D721Med (cell line): Measurements from ENCODE around the gene PSME3IP1.

Experiments used
- DNase-seq: peaks from one replicate; pipeline ENCODE4 v3.0.0; 2011; ENCODE audit warnings: low spot score; ENCODE audit not compliant: insufficient read length
- FAIRE-seq: peaks from 2 replicates; lab custom pipeline; 2011; peaks lifted over from hg19 to GRCh38; lab: Jason Lieb, UNC
- TF ChIP-seq, protein P1 (sequence below): IDR thresholded peaks from 2 replicates; pipeline ENCODE4 v1.5.1; 2012; ENCODE audit warnings: mild to moderate bottlenecking, control low read depth; ENCODE audit not compliant: insufficient read depth; ENCODE audit errors: missing control alignments

The PSME3IP1 gene

DNA sequence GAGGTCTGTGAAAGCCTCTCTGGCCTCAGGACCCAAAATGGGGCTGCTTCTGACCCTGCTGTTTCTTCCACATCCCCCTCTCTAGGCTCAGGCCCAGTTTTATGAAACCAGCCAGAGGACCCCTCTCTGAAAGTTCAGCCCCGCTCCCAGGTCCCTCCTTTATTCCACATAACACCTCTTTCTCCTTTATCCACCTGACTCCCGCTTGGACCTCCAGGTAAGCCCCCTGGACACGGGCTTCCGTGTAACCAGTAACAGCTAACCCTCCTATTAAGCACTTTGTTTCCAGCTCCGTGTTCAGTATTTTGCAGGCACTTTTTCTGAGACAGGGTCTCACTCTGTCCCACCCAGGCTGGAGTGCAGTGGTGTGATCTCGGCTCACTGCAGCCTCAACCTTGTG, 37.4 kb downstream of the PSME3IP1 start:
- no peak for FAIRE-seq
- no peak for DNase-seq

GRCh38 chr16:57147381-57148221, 38.2 kb downstream of the PSME3IP1 start:
- DNase-seq (no peak), FAIRE-seq (no peak)
- TF ChIP-seq, protein P1, sequence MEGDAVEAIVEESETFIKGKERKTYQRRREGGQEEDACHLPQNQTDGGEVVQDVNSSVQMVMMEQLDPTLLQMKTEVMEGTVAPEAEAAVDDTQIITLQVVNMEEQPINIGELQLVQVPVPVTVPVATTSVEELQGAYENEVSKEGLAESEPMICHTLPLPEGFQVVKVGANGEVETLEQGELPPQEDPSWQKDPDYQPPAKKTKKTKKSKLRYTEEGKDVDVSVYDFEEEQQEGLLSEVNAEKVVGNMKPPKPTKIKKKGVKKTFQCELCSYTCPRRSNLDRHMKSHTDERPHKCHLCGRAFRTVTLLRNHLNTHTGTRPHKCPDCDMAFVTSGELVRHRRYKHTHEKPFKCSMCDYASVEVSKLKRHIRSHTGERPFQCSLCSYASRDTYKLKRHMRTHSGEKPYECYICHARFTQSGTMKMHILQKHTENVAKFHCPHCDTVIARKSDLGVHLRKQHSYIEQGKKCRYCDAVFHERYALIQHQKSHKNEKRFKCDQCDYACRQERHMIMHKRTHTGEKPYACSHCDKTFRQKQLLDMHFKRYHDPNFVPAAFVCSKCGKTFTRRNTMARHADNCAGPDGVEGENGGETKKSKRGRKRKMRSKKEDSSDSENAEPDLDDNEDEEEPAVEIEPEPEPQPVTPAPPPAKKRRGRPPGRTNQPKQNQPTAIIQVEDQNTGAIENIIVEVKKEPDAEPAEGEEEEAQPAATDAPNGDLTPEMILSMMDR, result no peak

More for the DNA sequence above, 37.4 kb downstream of the PSME3IP1 start:
- TF ChIP-seq, protein P1, result no peak

GRCh38 chr16:57146735-57147134, 39.1 kb downstream of the PSME3IP1 start:
- TF ChIP-seq, protein P1, result no peak
- no peak for FAIRE-seq
- DNase-seq, result no peak

GRCh38 chr16:57146040-57146647, 39.7 kb downstream of the PSME3IP1 start:
- DNase-seq, result no peak

DNA sequence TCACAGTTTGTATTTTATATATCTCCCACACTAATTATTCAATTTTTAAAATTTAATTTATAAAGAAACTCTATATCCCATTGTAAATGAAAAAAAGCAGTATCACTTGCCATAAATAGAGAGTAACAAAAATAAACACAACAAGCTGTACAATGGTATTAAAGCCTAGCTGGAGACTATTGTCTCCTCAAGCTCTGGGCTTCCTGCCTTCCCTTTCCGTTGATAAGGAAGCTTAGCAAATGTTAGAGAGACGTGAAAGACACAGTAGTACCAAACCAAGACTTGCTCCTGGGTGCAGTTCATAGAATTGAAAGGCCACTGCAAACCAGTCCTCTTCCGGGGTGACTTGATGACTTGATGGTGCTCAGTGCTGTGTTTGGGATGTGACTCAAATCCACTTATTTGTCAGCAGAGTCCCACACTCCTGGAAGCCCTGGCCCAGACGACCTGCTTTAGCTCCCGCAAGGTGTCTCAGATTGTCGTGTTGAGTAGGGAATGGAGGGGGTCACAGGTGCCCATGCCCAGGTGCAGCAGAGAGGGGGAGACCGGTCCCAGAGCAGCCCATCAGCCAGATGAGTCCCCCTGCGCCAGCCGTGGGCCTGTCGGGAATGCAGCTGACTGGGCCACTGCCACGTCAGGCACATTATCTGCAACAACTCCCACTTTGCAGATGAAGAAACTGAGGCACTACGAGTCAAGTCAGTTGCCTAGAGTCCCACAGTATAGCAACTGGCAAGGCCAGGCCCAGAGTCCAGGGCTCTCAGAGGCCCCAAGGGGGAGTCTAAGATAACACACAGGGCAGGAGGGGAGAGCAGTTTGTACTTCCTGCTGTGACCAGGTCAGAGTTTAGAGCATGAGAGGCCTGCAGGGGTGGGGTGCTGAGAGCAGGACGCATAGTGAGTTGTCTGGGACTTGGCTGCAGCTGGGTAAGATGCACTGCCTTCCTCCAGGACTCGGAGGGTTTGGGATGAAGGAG, 40.5 kb downstream of the PSME3IP1 start:
- TF ChIP-seq, protein P1, result no peak
- FAIRE-seq, result no peak
- no peak for DNase-seq

More at GRCh38 chr16:57146040-57146647, 39.7 kb downstream of the PSME3IP1 start:
- TF ChIP-seq, protein P1, result no peak
- FAIRE-seq, result no peak

- no peak for FAIRE-seq
- no peak for DNase-seq
- TF ChIP-seq, protein P1, result no peak
Observed at GRCh38 chr16:57144027-57144426, 41.8 kb downstream of the PSME3IP1 start.
